HS-27A (cell line): ENCODE results near the gene ATG9B.
"Not testable (repeated sequence)": the region's sequence is repeated elsewhere in the genome, so short reads cannot be mapped to it uniquely, and the experiment has no call there.

Experiments
- DNase-seq: peaks from one replicate; pipeline ENCODE4 v3.0.0-alpha.2; 2012; ENCODE audit warnings: low read depth, missing footprints

ATG9B gene

DNA sequence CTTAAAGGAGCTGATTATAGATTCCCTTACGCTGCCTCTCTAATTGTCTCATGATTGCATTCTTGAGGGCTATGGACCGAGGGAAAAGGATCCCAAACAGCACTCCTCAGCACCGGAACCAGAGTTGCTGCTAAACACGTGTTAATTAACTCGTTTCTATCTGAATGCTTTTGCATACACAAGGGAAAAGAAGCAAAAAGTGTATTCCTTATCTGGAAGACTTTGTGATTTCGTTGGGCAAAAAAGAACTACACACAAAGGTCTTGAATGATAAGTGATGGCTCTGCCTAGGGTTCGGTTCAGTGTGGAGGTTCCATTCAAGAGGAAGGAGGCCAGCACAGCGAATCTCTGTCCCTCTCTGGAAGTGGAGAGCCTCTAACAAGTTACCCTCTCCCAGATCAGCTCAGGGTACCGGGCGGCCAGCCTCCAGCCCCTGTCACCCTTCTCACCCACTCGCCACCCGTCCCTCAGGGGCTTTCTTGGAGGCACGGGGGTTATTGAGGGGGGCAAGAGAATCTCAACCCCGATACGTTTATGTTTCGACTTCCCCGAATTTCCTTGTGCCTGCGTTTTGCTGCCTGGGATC, 34.6 kb upstream of the ATG9B start:
- DNase-seq: no peak

DNA sequence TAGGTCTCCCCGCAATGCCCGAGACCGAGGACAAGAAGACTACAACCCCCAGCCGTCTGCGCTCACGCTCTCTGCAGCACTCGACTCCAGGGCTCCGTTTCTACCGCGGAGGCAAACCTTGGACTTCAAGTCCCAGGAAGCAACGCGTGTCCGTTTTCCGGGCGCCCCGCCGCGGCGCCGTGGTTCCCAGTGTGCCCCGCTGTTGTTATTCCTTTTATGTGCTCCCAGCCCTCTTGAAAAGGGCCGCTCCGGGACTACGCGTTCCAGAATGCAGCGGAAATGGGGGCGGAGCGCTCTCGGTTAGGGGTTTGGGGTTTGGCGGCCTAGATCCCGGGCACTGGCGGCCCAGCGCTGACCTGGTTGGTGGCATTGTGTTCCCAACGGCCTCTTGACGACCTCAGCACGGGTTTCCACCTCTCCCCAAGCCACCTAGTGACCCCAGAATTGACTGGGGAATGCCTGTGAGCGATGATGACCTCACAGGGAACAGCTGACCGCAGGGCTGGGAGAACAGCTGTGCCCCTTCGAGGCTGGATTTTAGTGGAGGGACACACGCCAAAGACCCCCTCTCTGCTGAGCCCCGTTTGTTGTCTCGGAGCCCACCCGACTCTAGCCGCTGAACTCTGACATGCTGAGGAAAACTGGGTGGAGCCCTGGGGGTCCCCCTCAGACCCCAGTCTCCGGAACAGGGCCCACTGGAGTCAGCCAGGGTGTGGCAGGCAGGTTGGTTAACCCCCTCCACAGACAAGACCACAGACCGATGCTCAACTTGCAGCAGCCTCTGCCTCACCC, 33.9 kb upstream of the ATG9B start:
- DNase-seq: peak; percentile 86

- no peak for DNase-seq
Measured at GRCh38 chr7:151057506-151057988, 33.3 kb upstream of the ATG9B start, which contains the start of gene CDK5. Gene CDK5 (minus strand): TSS chr7:151057897. CDS start chr7:151057848, 49 bp downstream.

DNA sequence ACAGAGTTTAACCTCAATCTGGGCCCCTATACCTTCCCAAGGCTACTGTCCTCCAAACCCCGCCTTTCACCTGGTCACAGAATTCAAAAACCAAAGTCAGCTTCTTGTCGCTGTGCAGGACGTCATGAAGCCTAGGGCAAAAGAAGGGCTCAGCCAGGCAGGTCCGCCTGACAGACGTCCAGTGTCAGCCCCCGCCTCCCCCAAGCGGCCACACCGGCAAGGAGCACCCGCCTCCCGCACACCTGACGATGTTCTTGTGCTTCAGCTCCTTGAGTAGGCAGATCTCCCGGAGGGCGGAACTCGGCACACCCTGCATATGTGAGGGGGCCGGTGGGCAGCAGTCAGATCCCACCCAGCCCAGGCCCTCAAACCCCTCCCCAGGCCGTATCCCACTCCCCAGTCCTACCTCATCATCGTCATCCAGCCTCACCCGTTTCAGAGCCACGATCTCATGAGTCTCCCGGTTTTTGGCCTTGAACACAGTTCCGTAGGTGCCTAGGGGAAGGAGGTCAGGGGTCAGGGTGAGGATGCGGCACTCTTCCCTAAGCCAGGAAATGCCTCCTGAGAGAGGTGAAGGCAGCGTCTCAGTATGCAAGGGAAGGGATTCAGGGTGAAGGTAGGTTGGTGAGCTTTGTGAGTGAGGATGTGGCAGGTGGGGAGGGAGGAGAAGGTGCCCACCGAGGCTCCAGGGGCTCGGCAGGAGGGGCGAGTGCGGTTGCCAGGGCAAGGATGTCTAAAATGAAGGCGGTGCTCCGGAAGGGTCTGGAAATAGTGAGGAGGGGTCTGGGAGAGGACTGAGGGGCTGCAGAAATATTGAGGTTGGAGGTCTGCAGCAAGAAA, 32.6 kb upstream of the ATG9B start:
- no peak for DNase-seq

DNA sequence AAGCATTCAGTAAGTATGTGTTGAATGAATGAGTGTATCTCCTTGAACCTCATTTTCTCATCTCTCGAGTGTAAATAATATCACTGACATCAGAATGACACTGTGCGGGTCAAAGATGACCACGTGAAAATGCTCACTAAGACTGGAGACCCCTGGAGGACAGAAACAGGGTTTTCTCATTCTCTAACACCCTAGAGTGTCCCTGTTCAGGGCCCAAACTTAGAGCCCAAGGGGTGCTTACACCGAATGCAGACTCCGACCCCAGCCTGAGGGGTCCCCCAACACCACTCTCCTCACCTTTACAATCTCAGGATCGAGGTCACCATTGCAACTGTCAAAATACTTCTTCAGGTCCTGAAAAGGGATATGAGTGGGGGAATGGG, 32.0 kb upstream of the ATG9B start:
- no peak for DNase-seq

DNA sequence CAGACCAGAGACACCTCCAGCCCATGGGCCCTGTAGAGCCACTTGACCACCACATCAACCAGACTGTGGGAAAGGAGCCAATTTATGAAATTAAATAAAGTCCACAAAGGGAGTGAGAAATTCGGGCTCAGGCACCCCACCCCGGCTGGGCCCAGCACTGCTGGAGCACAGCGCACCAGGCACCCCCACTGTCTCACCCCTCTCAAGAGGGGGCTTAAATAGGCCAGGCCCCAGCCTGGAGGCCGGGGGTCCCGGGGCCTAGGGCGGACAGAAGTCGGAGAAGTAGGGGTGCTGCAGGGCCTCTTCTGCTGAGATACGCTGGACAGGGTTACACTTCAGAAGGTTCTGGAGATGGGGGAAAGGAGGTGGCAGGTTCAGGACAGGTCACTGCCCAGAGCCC, 29.5 kb upstream of the ATG9B start:
- no peak for DNase-seq

- DNase-seq: no peak
Measured at GRCh38 chr7:151053096-151053495, 28.8 kb upstream of the ATG9B start.

DNA sequence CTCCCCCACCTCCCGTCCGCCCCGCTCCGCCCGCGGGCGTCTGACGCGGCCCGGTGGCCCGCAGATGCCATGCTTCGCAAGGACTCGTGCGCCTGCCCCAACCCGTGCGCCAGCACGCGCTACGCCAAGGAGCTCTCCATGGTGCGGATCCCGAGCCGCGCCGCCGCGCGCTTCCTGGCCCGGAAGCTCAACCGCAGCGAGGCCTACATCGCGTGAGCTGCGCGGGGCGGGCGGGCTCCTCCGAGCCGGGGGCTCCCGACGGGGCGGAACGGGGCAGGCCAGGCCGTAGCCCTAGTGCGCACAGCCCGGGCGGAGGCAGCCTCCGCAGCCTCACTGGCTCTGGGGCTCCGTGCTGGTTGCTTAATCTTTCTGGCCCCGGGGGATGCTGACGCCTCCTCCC, 26.8 kb upstream of the ATG9B start:
- DNase-seq: no peak

GRCh38 chr7:151048911-151049463, 24.7 kb upstream of the ATG9B start:
- no peak for DNase-seq

GRCh38 chr7:151047976-151048815, 23.9 kb upstream of the ATG9B start, which contains the start of gene ASIC3:
Gene ASIC3 (plus strand): TSS chr7:151048531. CDS start chr7:151048886, 355 bp downstream.
- DNase-seq: no peak

DNA sequence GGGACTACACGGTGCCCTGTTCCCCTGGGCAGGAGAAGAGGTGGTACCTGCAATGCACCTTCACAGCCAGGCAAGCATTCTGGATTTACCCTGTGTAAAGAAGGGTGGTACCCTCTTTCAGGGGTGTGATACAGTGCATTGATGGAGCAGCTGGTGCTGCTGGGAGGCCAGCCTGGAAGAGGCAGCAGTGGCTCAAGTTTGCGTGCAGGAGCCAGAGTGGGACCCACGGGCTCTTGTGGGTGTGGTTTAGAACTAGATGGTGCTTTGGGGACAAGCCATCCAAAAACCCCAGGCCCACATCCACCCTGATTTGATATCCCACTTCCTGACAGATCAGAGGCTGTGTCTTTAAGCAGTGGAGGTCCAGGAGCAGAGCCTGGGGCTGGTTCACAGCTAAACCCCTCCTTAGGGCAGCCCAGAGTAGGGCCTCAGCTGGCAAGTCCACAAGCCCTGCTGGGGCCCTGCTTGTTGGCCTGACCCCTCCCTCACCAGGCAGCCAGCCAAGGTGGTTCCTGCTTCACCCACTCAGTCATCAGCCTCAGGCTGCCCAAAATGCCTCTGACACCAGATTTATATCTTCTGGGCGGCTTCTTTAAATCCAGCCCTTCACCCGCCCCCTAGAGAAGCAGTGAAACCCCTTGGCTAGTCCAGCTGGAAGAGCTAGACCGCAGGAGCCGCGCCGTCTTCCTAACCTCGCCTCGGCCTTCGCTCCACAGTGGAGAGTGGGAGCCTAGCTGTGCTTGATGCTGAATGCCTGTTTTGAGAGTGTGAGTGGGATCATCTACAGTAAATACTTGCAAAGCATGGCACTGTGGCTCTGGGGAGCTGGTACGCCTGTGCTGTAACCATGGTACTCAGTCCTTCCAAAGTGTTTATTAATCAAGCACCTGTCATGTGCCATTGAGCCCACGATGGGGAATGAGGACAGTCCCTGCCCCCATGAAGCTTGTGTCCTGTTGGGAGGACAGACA, 22.6 kb upstream of the ATG9B start:
- DNase-seq: no peak

DNA sequence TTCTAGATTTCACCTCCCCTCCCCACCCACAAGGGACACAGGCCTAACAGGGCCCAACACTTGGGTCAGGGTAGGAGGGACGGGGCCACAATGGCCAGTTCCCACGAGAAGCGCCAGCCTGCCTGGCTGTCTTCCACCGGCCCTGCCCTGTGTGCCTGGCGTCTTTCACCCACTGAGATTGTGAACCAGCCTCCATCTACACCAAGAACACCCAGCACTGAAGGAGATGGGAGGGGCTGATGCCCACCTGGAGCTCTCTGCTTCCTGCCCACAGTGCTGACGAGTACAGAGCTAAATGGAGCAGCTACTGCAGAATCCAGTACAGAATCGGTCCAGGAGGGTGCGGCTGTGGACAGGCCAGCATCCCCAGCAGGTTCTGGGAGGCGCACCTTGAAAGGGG, 21.7 kb upstream of the ATG9B start:
- no peak for DNase-seq

- no peak for DNase-seq
Measured at GRCh38 chr7:151045262-151045661, 21.0 kb upstream of the ATG9B start.

DNA sequence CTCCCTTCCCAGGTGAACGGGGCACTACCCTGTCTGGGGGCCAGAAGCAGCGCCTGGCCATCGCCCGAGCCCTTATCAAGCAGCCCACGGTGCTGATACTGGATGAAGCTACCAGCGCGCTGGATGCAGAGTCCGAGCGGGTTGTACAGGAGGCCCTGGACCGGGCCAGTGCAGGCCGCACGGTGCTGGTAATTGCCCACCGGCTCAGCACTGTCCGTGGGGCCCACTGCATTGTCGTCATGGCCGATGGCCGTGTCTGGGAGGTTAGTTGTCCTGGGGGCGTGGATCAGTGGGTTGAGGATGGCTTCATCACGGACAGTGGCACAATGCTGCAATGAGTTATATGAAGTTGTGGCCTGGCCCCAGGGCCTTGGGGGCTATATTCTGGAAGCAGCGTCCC, 19.7 kb upstream of the ATG9B start:
- DNase-seq: no peak

DNA sequence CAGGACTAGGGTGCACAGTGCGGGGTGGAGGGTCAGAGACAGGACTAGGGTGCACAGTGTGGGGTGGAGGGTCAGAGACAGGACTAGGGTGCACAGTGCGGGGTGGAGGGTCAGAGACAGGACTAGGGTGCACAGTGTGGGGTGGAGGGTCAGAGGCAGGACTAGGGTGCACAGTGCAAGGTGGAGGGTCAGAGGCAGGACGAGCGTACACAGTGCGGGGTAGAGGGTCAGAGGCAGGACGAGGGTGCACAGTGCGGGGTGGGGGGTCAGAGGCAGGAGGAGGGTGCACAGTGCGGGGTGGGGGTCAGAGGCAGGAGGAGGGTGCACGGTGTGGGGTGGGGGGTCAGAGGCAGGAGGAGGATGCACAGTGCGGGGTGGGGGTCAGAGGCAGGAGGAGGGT, 19.2 kb upstream of the ATG9B start:
- not testable (repeated sequence) for DNase-seq

- DNase-seq: no peak
Measured at GRCh38 chr7:151040616-151041375, 16.5 kb upstream of the ATG9B start.

GRCh38 chr7:151039850-151040548, 15.7 kb upstream of the ATG9B start:
- no peak for DNase-seq

- peak; percentile 65 for DNase-seq
Measured at GRCh38 chr7:151038951-151039849, 14.9 kb upstream of the ATG9B start.
